Thoracic aorta (tissue), 2 donors: ENCODE results near the gene PSENEN. TPM values are rescaled to one million over a fixed set of nuclear protein-coding genes. Genes with fewer than 3 reads are reported as not detected.
"Not testable (repeated sequence)": the region's sequence is repeated elsewhere in the genome, so short reads cannot be mapped to it uniquely, and the experiment has no call there.

Source experiments
- ATAC-seq: fragments of 150-250 bp; one replicate; pipeline ENCODE4 v1.8.0; 2017; ENCODE audit warnings: low read depth; ENCODE audit not compliant: insufficient number of reproducible peaks, low FRiP score
- DNase-seq: peaks from one replicate; pipeline ENCODE4 v3.0.0-alpha.2; 2020; ENCODE audit warnings: low spot score
- H3K27ac ChIP-seq, 2 donors: fragments of 200-600 bp; sonication (generic); 1 replicate in 1 of 2; 2 replicates in 1 of 2; pipeline ENCODE4 v1.5.1; 2016; ENCODE audit warnings: mild to moderate bottlenecking in 2 of 2, moderate library complexity in 2 of 2
- H3K27me3 ChIP-seq: fragments of 200-600 bp; sonication (generic); replicated peaks from 2 replicates; pipeline ENCODE4 v1.6.0; 2016; ENCODE audit warnings: mild to moderate bottlenecking; ENCODE audit not compliant: insufficient read depth
- H3K36me3 ChIP-seq: fragments of 200-600 bp; sonication (generic); one replicate; pipeline ENCODE4 v1.5.1; 2016
- H3K4me1 ChIP-seq, 2 donors: fragments of 200-600 bp; sonication (generic); 1 replicate in 1 of 2; 2 replicates in 1 of 2; pipeline versions ENCODE4 v1.5.1 to v1.6.0; 2016; ENCODE audit warnings: low read depth in 2 of 2, mild to moderate bottlenecking in 1 of 2; ENCODE audit not compliant: control insufficient read depth in 1 of 2
- H3K4me3 ChIP-seq: fragments of 200-600 bp; sonication (generic); 2 replicates; pipeline ENCODE4 v1.5.1; 2016; ENCODE audit warnings: mild to moderate bottlenecking
- H3K9me3 ChIP-seq: fragments of 200-600 bp; sonication (generic); 2 replicates; pipeline ENCODE4 v1.5.1; 2016
- total RNA-seq, 2 donors: library from RNA; depleted of rRNA; stranded (reverse); fragments of >200 nt; gene quantifications; one replicate each; pipeline versions ENCODE4 v1.1.0 to v1.2.3, GENCODE V29; 2016
- TF ChIP-seq, protein P1 (sequence below): fragments of 200-600 bp; sonication (generic); IDR thresholded peaks from one replicate; pipeline ENCODE4 v1.5.1; 2019; ENCODE audit warnings: antibody characterized with exemption

Gene PSENEN
- total RNA-seq, 2 donors from 2014 or later: 25.5 to 30.1 TPM

DNA sequence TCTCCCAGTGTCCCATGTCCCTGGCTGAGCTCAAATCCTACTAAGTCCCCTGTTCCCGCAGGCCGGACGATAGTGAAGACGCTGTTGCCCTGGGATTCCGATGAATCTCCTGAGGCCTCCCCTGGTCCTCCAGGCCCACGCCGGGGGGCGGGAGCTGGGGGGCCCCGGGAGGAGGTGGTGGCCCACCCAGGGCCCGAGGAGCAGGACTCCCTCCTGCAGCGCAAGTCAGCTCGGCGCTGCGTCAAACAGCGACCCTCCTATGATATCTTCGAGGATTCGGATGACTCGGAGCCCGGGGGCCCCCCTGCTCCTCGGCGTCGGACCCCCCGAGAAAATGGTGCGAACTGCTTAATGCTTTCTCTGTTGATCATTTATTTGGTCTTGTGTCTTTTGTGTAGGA is 21.8 kb upstream of the PSENEN start:
- TF ChIP-seq, protein P1, sequence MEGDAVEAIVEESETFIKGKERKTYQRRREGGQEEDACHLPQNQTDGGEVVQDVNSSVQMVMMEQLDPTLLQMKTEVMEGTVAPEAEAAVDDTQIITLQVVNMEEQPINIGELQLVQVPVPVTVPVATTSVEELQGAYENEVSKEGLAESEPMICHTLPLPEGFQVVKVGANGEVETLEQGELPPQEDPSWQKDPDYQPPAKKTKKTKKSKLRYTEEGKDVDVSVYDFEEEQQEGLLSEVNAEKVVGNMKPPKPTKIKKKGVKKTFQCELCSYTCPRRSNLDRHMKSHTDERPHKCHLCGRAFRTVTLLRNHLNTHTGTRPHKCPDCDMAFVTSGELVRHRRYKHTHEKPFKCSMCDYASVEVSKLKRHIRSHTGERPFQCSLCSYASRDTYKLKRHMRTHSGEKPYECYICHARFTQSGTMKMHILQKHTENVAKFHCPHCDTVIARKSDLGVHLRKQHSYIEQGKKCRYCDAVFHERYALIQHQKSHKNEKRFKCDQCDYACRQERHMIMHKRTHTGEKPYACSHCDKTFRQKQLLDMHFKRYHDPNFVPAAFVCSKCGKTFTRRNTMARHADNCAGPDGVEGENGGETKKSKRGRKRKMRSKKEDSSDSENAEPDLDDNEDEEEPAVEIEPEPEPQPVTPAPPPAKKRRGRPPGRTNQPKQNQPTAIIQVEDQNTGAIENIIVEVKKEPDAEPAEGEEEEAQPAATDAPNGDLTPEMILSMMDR: no peak
- Histone ChIP-seq H3K27me3 (no peaks in the 10 kb centered on the region), H3K27ac (no peak overlapping the region), H3K36me3 (peaks cover 80% of the 10 kb centered on the region), H3K9me3 (no peaks in the 10 kb centered on the region), H3K4me1 (peaks cover 9 to 14% of the 10 kb centered on the region in 2 donors), H3K4me3 (no peak overlapping the region)
- ATAC-seq: no peak
- no peak for DNase-seq

DNA sequence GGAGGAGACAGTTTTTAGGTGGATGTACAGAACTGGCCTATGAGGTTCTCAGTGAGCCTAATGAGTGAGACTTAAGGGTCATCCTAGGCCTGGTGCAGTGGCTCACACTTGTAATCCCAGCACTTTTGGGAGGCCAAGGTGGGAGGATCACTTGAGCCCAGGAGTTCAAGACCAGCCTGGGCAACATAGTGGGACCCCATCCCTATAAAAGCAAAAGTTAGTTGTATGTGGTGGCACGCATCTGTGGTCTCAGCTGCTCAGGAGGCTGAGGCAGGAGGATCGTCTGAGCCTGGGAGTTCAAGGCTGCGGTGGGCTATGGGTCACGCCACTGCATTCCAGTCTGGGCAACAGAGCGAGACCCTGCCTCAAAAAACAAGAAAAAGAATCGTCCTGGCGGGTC is 21.3 kb upstream of the PSENEN start:
- H3K36me3 ChIP-seq: peaks cover 84% of the 10 kb centered on the region

DNA sequence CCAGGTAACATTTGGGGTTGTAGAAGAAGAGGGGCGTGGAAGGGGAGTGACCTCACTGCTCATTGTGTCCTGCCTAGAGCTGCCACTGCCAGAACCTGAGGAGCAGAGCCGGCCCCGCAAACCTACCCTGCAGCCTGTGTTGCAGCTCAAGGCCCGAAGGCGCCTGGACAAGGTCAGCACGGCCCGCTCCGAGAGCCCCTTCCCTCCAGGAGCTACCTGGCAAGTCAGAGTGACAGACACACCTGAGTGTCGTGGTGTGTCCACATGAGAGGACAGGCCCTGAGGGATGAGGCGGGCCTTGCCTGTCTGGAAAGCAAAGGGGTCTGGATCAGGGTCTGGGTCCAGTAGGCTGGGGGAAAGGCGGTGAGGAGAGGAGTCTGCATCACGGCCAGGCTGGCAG is 20.9 kb upstream of the PSENEN start:
- TF ChIP-seq, protein P1: no peak
- Histone ChIP-seq H3K4me3 (no peak overlapping the region), H3K27me3 (no peaks in the 10 kb centered on the region), H3K9me3 (no peaks in the 10 kb centered on the region), H3K36me3 (peaks cover 88% of the 10 kb centered on the region), H3K4me1 (peaks cover under 1 to 5% of the 10 kb centered on the region in 2 donors), H3K27ac (no peak overlapping the region)
- DNase-seq (no peak), ATAC-seq (no peak)

More for the DNA sequence above, 21.3 kb upstream of the PSENEN start:
- H3K27ac ChIP-seq, H3K4me1 ChIP-seq, H3K27me3 ChIP-seq, H3K4me3 ChIP-seq, ATAC-seq, DNase-seq, H3K9me3 ChIP-seq: not testable (repeated sequence)

DNA sequence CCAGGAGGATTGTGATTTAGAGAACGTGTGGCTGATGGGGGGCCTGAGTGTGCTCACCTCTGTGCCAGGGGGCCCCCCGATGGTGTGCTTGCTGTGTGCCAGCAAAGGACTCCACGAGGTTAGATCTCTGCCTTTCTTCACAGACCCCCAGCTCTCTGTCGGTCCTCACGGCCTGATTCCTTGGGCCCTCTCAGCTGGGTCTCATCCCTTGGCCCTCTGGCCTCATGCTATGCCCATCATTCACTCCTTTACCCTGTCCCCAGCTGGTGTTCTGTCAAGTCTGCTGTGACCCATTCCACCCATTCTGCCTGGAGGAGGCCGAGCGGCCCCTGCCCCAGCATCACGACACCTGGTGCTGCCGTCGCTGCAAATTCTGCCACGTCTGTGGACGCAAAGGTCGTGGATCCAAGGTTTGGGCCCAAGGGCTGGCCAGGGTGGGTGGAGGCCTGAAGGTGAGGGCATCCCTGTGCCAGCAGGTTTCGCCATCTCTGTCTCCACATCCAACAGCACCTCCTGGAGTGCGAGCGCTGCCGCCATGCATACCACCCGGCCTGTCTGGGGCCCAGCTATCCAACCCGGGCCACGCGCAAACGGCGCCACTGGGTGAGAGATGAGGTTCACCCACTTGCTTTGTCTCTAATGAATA is 20.1 kb upstream of the PSENEN start:
- Histone ChIP-seq H3K9me3 (no peaks in the 10 kb centered on the region), H3K4me1 (no peaks in the 10 kb centered on the region), H3K4me3 (no peak overlapping the region), H3K36me3 (peaks cover 96% of the 10 kb centered on the region), H3K27ac (no peak overlapping the region), H3K27me3 (no peaks in the 10 kb centered on the region)
- DNase-seq (no peak), ATAC-seq (no peak)
- TF ChIP-seq, protein P1: no peak

DNA sequence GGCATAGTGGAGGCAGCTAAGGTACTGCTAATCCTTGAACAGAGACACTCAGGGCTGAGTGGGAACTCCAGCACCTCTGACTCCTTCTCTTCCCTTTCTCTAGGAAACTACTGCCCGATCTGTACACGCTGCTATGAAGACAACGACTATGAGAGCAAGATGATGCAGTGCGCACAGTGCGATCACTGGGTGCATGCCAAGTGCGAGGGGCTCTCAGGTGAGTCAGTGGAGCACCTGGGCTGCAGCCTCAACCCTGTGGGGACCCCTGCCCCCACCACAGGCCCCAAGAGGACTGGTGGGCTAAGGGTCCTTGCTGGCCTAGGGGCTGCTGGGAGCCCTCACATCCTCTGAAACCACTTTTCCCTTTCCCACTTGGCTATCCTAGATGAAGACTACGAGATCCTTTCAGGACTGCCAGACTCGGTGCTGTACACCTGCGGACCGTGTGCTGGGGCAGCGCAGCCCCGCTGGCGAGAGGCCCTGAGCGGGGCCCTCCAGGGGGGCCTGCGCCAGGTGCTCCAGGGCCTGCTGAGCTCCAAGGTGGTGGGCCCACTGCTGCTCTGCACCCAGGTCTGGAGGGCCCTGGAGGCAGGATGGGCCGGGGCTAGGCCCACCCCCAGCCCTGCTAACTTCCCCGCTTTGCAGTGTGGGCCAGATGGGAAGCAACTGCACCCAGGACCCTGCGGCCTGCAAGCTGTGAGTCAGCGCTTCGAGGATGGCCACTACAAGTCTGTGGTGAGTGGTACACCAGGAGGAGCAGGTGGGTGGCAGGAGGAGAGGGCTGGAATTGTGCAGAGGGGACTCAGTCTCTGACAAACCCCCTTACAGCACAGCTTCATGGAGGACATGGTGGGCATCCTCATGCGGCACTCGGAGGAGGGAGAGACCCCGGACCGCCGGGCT is 18.1 kb upstream of the PSENEN start:
- no peaks in the 10 kb centered on the region for H3K9me3 ChIP-seq
- H3K36me3 ChIP-seq: peaks cover 95% of the 10 kb centered on the region
- ATAC-seq: no peak
- H3K27me3 ChIP-seq: no peaks in the 10 kb centered on the region
- H3K27ac ChIP-seq: no peak overlapping the region
- DNase-seq: no peak
- no peak overlapping the region for H3K4me3 ChIP-seq
- TF ChIP-seq, protein P1: no peak
- no peaks in the 10 kb centered on the region for H3K4me1 ChIP-seq
